Measurements from ENCODE around the gene RPL9. TPM values are rescaled to one million over a fixed set of nuclear protein-coding genes. Genes with fewer than 3 reads are reported as not detected.

The RPL9 gene
- total and polyA plus RNA-seq, 2 donors from 2014 or later, result 1,087 to 2,403 TPM

DNA sequence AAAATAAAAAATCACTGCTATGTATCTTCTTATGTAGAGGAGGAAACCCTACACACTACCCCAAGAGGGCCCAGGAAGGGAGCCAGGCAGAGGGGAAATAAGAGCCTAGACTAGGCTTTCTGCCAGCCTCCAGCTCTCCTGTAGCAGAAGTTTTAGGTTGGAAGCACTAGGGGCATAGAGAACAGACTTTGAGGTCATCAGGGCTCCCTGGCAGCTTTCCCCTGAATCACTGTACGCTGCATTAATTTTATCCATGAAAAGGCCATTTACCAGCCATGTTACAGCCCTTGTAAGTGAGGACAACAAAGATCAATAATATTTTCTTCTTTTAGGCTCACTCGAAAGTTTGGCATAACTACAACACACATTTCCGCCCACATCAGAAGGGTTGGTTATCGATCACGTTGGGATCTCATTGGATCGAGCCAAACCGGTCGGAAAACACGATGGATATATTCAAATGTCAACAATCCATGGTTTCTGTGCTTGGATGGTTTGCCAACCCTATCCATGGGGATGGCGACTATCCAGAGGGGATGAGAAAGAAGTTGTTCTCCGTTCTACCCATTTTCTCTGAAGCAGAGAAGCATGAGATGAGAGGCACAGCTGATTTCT is 24.7 kb downstream of the RPL9 start:
- Histone ChIP-seq H3K4me3 (ENCODE audit: low read length in 3 of 3) (no peak overlapping the region), H3K9ac (ENCODE audit: low read length in 3 of 3) (no peak overlapping the region), H3K27ac (ENCODE audit: low read depth in 2 of 2, low read length in 2 of 2) (no peak overlapping the region), H3K4me1 (ENCODE audit: control insufficient read depth in 2 of 3, insufficient read depth in 2 of 3, low read depth in 1 of 3, low read length in 3 of 3) (peaks cover 0 to 8% (median 3%) of the 10 kb centered on the region in 3 donors), H3K27me3 (ENCODE audit: control insufficient read depth, insufficient read depth, low read length) (no peaks in the 10 kb centered on the region), H3K36me3 (ENCODE audit: control insufficient read depth in 2 of 3, insufficient read depth in 3 of 3, low read length in 3 of 3) (no peaks in the 10 kb centered on the region), H3K9me3 (ENCODE audit: control insufficient read depth in 2 of 3, insufficient read depth in 1 of 3, low read length in 3 of 3) (no peaks in the 10 kb centered on the region)
- DNase-seq (no peak), FAIRE-seq (no peak)
- intact Hi-C loops (cut with DNase I), result no loop called here
- TF ChIP-seq, protein P1, sequence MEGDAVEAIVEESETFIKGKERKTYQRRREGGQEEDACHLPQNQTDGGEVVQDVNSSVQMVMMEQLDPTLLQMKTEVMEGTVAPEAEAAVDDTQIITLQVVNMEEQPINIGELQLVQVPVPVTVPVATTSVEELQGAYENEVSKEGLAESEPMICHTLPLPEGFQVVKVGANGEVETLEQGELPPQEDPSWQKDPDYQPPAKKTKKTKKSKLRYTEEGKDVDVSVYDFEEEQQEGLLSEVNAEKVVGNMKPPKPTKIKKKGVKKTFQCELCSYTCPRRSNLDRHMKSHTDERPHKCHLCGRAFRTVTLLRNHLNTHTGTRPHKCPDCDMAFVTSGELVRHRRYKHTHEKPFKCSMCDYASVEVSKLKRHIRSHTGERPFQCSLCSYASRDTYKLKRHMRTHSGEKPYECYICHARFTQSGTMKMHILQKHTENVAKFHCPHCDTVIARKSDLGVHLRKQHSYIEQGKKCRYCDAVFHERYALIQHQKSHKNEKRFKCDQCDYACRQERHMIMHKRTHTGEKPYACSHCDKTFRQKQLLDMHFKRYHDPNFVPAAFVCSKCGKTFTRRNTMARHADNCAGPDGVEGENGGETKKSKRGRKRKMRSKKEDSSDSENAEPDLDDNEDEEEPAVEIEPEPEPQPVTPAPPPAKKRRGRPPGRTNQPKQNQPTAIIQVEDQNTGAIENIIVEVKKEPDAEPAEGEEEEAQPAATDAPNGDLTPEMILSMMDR (IDR thresholded peaks at IDR 0.05; ENCODE audit: borderline replicate concordance, extremely low read depth, insufficient read depth), result no peak

DNA sequence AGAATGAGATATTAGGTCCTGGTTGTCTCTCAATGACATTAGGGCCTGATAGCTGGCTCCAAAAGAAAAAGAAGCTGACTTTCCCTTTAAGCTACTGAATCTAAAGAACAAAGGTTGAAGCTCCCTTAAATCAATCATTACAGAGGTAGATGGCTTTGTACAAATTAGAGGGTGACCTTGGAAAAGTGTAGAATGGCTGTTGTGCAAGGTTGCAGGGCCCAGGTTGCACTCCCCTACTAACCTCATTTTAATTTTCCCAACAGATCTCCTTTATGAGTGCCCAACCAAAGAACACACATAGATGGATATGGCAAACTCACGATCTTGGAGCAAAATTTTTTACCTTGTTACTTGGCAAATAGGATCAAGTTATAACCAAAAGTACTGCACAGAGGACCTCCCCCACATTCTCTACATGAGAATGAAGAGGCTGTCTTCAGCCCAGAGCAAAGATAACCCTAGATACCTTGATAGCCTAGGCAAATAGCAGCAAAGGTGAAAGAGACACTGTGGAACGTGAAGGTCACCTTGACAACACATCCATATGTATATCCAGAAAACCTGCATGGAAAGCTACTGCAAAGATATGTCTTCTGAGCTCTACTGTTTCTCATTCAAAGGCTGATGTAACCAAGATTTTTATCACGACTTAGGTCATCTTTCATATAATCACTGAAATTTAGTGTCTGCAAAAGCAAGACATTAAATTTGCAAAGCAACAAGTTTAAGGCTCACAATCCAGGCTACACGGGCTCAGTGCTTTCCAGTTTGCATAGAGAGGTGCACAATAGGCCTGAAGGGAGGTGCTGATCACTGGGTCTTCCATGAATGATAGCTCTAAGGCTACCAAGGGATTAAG is 29.0 kb downstream of the RPL9 start:
- no peaks in the 10 kb centered on the region for H3K27me3 ChIP-seq (ENCODE audit: control insufficient read depth, insufficient read depth, low read length)
- H3K9ac ChIP-seq (ENCODE audit: low read length in 3 of 3), result no peak overlapping the region
- TF ChIP-seq, protein P1 (IDR thresholded peaks at IDR 0.05; ENCODE audit: borderline replicate concordance, extremely low read depth, insufficient read depth), result no peak
- FAIRE-seq, result no peak
- no peaks in the 10 kb centered on the region for H3K9me3 ChIP-seq (ENCODE audit: control insufficient read depth in 2 of 3, insufficient read depth in 1 of 3, low read length in 3 of 3)
- intact Hi-C loops (cut with DNase I), result no loop called here
- H3K36me3 ChIP-seq (ENCODE audit: control insufficient read depth in 2 of 3, insufficient read depth in 3 of 3, low read length in 3 of 3), result no peaks in the 10 kb centered on the region
- peak in 1 of 5 donors; percentile 11 for DNase-seq
- peaks cover 0 to 8% (median 3%) of the 10 kb centered on the region in 3 donors for H3K4me1 ChIP-seq (ENCODE audit: control insufficient read depth in 2 of 3, insufficient read depth in 2 of 3, low read depth in 1 of 3, low read length in 3 of 3)
- no peak overlapping the region for H3K4me3 ChIP-seq (ENCODE audit: low read length in 3 of 3)
- no peak overlapping the region for H3K27ac ChIP-seq (ENCODE audit: low read depth in 2 of 2, low read length in 2 of 2)

GRCh38 chr4:39427520-39428114 is 31.1 kb downstream of the RPL9 start:
- FAIRE-seq, result no peak
- TF ChIP-seq, protein P1 (IDR thresholded peaks at IDR 0.05; ENCODE audit: borderline replicate concordance, extremely low read depth, insufficient read depth), result no peak
- intact Hi-C loops (cut with DNase I), result no loop called here
- Histone ChIP-seq H3K4me1 (ENCODE audit: control insufficient read depth in 2 of 3, insufficient read depth in 2 of 3, low read depth in 1 of 3, low read length in 3 of 3) (peaks cover 0 to 8% (median 3%) of the 10 kb centered on the region in 3 donors), H3K4me3 (ENCODE audit: low read length in 3 of 3) (no peak overlapping the region), H3K9ac (ENCODE audit: low read length in 3 of 3) (no peak overlapping the region), H3K36me3 (ENCODE audit: control insufficient read depth in 2 of 3, insufficient read depth in 3 of 3, low read length in 3 of 3) (no peaks in the 10 kb centered on the region), H3K9me3 (ENCODE audit: control insufficient read depth in 2 of 3, insufficient read depth in 1 of 3, low read length in 3 of 3) (no peaks in the 10 kb centered on the region), H3K27ac (ENCODE audit: low read depth in 2 of 2, low read length in 2 of 2) (no peak overlapping the region), H3K27me3 (ENCODE audit: control insufficient read depth, insufficient read depth, low read length) (no peaks in the 10 kb centered on the region)
- no peak for DNase-seq

Measured in kidney (tissue), 14 donors.